Measurements from ENCODE around the gene STK17B. TPM values are rescaled to one million over a fixed set of nuclear protein-coding genes. Genes with fewer than 3 reads are reported as not detected.

The STK17B gene
- total RNA-seq, 1 donor from 2014 or later, result 6.1 TPM

DNA sequence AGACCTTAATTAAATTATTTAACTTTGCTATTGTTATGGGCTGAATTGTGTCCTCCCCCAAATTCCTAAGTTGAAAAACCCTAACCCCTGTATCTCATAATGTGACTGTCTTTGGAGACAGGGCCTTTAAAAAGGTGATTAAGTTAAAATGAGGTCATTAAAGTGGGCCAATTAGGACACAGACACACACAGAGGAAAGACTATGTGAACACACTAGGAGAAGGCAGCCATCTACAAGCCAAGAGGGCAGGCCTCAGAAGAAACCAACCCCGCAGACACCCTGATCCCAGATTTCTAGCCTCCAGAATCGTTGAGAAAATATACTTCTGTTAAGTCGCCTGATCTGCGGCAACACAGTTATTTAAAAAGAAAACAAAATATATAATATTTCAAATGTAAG lies 6.4 kb downstream of the STK17B start:
- DNase-seq (no peak), ATAC-seq (ENCODE audit: poor library complexity) (no peak)
- intact Hi-C loops (cut with DNase I), result no loop called here

- intact Hi-C loops (cut with DNase I), result no loop called here
- DNase-seq (no peak), ATAC-seq (ENCODE audit: poor library complexity) (no peak)
Measured at GRCh38 chr2:196163285-196163684, 8.1 kb downstream of the STK17B start.

GRCh38 chr2:196162586-196163175 lies 8.7 kb downstream of the STK17B start:
- no peak for DNase-seq
- intact Hi-C loops (cut with DNase I), result no loop called here
- no peak for ATAC-seq (ENCODE audit: poor library complexity)

DNA sequence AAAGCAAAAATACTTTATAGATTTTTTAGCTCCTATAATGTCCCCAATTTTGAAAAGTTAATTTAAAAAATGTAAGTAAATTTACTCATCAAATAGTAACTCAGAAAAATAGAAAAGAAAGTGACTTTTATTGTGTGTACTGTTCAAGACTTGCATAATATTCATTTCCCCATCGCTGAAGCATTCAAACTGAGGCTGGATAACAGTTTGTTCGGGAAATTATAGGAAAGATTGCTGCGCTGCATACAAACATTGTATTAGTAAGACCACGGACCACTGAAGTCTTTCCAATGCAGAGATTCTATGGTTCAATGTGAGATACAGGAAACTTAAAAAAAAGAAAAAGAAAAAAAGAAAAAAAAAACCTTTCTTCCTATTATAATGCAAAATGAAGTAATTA lies 10.4 kb downstream of the STK17B start:
- DNase-seq (no peak), ATAC-seq (ENCODE audit: poor library complexity) (no peak)
- intact Hi-C loops (cut with DNase I), result no loop called here

DNA sequence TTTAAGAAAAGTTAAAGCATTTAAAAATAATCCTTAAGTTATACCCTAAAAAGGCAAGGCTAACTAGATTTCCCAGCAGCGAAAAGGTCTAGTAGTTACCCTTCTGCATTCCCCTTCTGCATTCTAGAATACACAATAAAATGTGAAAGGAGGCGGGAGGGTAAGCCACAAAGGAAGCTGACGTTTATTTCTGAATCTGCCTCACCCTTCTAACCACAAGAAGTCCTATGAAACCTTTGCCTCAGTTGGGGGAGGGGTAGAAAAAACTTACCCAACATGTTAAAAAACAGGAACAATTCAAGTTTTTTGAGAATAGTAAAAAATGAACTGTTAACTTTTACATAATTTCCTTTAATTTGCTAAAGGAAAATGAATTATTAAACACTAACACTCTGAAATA lies 11.3 kb downstream of the STK17B start:
- no peak for DNase-seq
- ATAC-seq (ENCODE audit: poor library complexity), result peak; percentile 82
- intact Hi-C loops (cut with DNase I), result no loop called here

- intact Hi-C loops (cut with DNase I), result no loop called here
- no peak for ATAC-seq (ENCODE audit: poor library complexity)
- no peak for DNase-seq
Measured at GRCh38 chr2:196159221-196159892, 12.0 kb downstream of the STK17B start.

GRCh38 chr2:196155575-196155974 lies 15.8 kb downstream of the STK17B start:
- ATAC-seq (ENCODE audit: poor library complexity), result no peak
- DNase-seq, result no peak
- intact Hi-C loops (cut with DNase I), result no loop called here

DNA sequence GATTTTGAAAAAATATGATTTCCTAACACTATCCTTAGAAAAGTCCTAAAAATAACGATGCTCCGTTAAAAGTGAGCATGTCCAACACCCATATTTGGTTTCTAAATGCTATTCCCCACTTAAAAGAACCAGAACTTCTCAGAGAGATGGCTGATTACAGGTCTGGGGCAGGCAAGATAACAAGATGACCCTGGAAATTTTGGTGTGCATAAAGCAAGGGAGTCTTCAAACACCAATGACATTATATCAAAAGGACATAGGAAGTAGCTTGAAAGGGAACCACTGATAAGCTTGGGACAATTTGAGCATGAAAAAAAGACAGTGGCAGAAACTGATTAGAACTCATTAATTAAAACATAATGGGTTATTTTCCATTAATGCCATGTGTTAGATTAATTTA lies 17.9 kb downstream of the STK17B start:
- ATAC-seq (ENCODE audit: poor library complexity), result no peak
- intact Hi-C loops (cut with DNase I), result no loop called here
- no peak for DNase-seq

- intact Hi-C loops (cut with DNase I), result no loop called here
- DNase-seq, result no peak
- no peak for ATAC-seq (ENCODE audit: poor library complexity)
Measured at GRCh38 chr2:196149948-196150347, 21.4 kb downstream of the STK17B start.

DNA sequence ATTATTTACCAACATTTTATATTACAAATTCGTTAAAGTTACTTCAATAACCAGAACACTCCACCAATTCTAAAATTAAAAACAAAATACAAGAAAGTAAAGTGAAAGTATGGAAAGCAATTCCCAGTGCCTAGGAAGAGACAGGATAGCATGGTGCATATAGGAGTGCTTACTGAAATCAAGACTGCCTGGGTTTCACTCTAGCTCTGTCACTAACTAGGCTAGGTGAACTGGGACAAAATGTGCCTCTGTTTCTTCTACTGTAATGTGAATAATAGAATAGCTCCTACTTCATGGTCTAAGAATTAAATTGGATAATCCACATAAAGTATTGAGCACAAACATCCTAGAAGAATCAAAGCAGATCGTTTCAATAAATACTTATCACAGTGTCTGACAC lies 22.6 kb downstream of the STK17B start:
- intact Hi-C loops (cut with DNase I), result no loop called here
- DNase-seq (no peak), ATAC-seq (ENCODE audit: poor library complexity) (no peak)

DNA sequence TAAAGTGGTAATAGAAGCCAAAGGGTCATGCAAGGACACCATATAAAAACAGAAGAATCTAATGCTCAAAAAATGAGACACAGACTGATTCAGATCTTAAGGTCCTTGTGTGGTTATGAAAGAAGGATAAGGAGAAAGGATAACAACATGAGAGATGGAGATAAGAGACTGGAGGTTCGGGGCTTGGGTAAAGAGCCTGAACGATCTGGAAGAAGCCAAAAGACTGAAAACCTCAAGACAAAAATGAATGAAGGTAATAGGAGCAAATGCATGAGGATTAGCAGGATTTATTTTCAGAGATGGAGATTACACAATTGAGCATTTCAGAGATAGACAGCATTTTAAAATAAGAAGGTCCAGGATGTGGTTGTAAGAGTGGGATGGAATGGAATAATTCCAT lies 26.1 kb downstream of the STK17B start:
- DNase-seq (no peak), ATAC-seq (ENCODE audit: poor library complexity) (no peak)
- intact Hi-C loops (cut with DNase I), result no loop called here

DNA sequence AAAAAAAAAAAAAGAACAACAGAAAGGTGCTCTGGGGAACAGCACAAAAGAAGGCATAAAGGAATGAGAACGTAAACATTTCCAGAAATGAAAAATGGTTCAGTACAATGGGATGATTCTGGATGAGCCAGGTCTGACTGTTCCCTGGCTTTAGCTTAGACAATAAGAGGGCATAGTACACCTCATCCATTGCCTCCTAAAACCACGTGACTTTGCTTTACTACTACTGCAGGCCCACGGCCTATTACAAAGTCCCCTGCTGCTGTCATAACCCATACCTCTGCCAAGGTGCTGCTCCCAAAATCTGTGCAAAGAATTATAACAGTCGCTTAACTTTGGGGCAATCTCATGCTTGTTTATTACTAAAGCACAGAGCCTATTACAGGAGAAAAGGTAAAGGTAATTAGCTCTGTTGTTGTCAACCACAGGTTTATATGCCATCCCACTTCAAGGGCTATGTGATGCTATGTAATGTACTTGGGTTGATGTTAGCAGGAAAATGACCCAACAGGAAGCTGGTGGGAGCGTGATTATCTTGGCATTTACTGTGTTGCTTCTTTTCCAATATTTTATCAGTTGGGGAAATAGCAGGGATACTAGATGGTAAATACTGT lies 26.8 kb downstream of the STK17B start:
- no peak for DNase-seq
- no peak for ATAC-seq (ENCODE audit: poor library complexity)
- intact Hi-C loops (cut with DNase I), result no loop called here

DNA sequence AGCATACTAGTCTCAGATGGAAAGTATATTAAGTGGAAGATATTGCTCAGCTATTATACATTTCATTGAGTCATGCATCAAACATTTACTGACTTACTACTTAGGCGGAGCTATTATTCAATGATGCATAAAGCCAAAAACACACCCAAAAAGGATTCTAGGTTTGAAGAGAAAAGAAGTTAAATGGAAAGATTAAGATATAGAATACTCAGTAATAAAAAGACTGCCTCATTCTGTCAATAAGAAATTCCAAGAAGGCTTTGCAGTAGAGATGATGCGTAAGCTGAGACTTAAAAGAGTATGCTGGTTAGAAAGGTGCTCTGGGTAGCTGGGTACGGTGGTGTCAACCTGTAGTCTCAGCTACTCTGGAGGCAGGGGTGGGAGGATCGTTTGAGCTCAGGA lies 27.6 kb downstream of the STK17B start:
- ATAC-seq (ENCODE audit: poor library complexity) (no peak), DNase-seq (no peak)
- intact Hi-C loops (cut with DNase I), result no loop called here

DNA sequence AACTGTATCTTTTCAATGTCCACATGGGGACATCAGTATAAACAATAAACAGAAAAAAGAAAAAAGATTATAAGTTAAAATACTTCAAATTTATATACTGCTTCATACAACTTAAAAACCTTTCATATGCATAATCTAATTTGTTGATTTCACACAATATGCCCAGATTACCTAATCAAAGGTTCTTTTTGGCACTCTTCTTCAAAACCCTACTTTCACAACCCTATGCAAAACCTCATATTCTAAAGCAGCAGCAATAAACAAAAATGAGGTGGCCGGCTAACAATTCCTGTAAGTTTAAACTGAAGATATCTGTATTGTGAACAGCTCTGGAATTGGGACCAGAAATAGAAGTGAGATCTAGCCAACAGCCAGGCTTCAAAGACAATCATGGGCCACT lies 28.6 kb downstream of the STK17B start:
- intact Hi-C loops (cut with DNase I), result no loop called here
- DNase-seq, result no peak
- no peak for ATAC-seq (ENCODE audit: poor library complexity)

- no peak for ATAC-seq (ENCODE audit: poor library complexity)
- intact Hi-C loops (cut with DNase I), result no loop called here
- no peak for DNase-seq
Measured at GRCh38 chr2:196140213-196140612, 31.2 kb downstream of the STK17B start.

GRCh38 chr2:196137271-196137670 lies 34.1 kb downstream of the STK17B start:
- intact Hi-C loops (cut with DNase I), result no loop called here
- ATAC-seq (ENCODE audit: poor library complexity), result no peak

DNA sequence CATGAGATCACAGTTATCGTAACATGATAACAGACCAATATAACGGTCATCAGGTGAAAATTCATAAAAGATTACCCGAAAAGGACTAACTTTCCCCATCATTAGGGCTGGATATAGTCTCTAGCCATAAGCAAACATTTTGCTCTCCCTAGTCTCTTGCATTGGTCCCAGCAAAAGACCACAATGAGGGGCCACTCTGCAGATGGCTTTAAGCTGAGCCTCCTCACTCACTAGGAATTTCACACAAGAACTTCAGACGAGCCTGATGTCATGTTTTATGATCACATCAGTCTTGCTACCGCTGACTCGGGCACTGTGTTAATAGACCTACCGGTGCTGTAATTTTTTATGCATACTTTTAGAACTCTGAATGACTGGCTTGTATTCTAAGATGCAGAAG lies 35.2 kb downstream of the STK17B start:
- ATAC-seq (ENCODE audit: poor library complexity) (no peak), DNase-seq (no peak)
- intact Hi-C loops (cut with DNase I), result no loop called here

More at GRCh38 chr2:196137271-196137670, 34.1 kb downstream of the STK17B start:
- no peak for DNase-seq

DNA sequence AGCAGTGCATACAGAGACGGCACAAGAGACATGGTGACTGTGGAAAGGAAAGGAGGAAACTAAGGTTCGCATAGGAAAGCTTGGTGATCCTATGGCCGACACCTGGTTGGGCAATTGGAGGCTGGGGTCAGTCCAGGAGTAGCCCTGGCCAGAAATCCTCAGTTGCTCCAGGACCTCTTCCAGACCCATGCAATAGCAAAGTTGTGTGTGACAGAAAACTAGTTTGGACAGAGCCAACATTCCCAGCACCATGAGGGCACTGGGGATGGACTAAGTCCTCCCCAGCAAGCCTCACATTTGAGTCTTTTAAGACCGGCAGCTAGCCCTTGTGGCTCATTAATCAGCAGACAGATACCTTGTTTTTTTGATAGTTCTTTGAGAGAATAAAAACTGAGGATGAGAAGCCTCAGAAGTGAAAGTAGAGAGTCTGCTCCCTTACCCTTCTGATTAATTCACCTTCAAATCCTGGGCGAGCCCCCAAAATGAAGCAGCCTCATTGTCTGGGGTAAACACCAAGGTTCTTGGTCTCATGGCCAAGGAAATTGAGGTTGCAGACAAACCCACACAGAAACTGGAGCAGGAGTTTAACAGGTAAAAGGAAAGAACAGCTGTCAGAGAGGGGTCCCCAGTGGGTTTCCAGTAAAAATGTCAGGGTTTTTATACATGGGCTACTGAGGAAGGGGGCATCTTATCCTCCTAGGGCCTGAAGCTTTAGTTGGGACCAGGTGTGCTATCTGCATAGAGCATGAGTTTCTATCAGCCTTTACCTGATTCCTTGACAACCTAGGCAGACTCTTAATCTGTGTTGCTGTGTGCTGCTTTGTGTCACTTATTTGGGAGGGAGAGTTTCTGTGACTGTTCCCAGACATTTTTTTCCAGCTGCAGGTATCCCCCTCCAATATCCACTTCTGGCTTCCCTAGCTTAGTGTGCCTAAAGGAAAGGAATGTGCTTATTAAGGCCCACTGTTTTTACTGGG lies 39.1 kb downstream of the STK17B start:
- intact Hi-C loops (cut with DNase I), result no loop called here
- ATAC-seq (ENCODE audit: poor library complexity), result no peak
- no peak for DNase-seq

- ATAC-seq (ENCODE audit: poor library complexity) (no peak), DNase-seq (no peak)
- intact Hi-C loops (cut with DNase I), result no loop called here
Measured at GRCh38 chr2:196131384-196131937, 39.9 kb downstream of the STK17B start.

Measured in Right ventricle myocardium superior (tissue), 1 donor.